ENCODE measurements around the gene DNAJC3. TPM values are rescaled to one million over a fixed set of nuclear protein-coding genes. Genes with fewer than 3 reads are reported as not detected.
"Not testable (repeated sequence)": the region's sequence is repeated elsewhere in the genome, so short reads cannot be mapped to it uniquely, and the experiment has no call there.

Gene DNAJC3
- total and polyA plus RNA-seq, 2 donors: 21.6 to 71.3 TPM

GRCh38 chr13:95784900-95785290 is 108.0 kb downstream of the DNAJC3 start:
- 76% methylated on average over 3 of the region's 3 CpGs for WGBS
- H3K27ac ChIP-seq (ENCODE audit: low read depth): no peak overlapping the region
- peaks cover 2% of the 10 kb centered on the region for H3K36me3 ChIP-seq (ENCODE audit: insufficient read depth)
- H3K4me3 ChIP-seq (ENCODE audit: low read depth, low read length): no peak overlapping the region
- H3K4me1 ChIP-seq (ENCODE audit: insufficient read depth): no peaks in the 10 kb centered on the region
- no peak for DNase-seq (ENCODE audit: extremely low spot score)

- DNase-seq (ENCODE audit: extremely low spot score): no peak
- Histone ChIP-seq H3K4me1 (ENCODE audit: insufficient read depth) (no peaks in the 10 kb centered on the region), H3K27ac (ENCODE audit: low read depth) (no peak overlapping the region), H3K36me3 (ENCODE audit: insufficient read depth) (peaks cover 5% of the 10 kb centered on the region), H3K4me3 (ENCODE audit: low read depth, low read length) (no peak overlapping the region)
- WGBS: 49% methylated on average over 1 of the region's 1 CpG
Observed at GRCh38 chr13:95787356-95788099, 110.6 kb downstream of the DNAJC3 start.

GRCh38 chr13:95788100-95788463 is 111.1 kb downstream of the DNAJC3 start:
- H3K4me1 ChIP-seq (ENCODE audit: insufficient read depth): no peaks in the 10 kb centered on the region
- H3K36me3 ChIP-seq (ENCODE audit: insufficient read depth): peaks cover 5% of the 10 kb centered on the region
- WGBS: 63% methylated on average over 2 of the region's 2 CpGs

GRCh38 chr13:95789315-95789714 is 112.4 kb downstream of the DNAJC3 start:
- H3K27ac ChIP-seq (ENCODE audit: low read depth); H3K36me3 ChIP-seq (ENCODE audit: insufficient read depth); H3K4me1 ChIP-seq (ENCODE audit: insufficient read depth); H3K4me3 ChIP-seq (ENCODE audit: low read depth, low read length); DNase-seq (ENCODE audit: extremely low spot score): not testable (repeated sequence)

More at GRCh38 chr13:95788100-95788463, 111.1 kb downstream of the DNAJC3 start:
- no peak for DNase-seq (ENCODE audit: extremely low spot score)
- Histone ChIP-seq H3K27ac (ENCODE audit: low read depth) (no peak overlapping the region), H3K4me3 (ENCODE audit: low read depth, low read length) (no peak overlapping the region)

- no peak for DNase-seq (ENCODE audit: extremely low spot score)
- no peak overlapping the region for H3K4me3 ChIP-seq (ENCODE audit: low read depth, low read length)
- H3K4me1 ChIP-seq (ENCODE audit: insufficient read depth): no peaks in the 10 kb centered on the region
- WGBS: 85% methylated on average over 7 of the region's 7 CpGs
- no peak overlapping the region for H3K27ac ChIP-seq (ENCODE audit: low read depth)
- H3K36me3 ChIP-seq (ENCODE audit: insufficient read depth): peaks cover 5% of the 10 kb centered on the region
Observed at GRCh38 chr13:95791084-95791722, 114.3 kb downstream of the DNAJC3 start.

- WGBS: 88% methylated on average over 3 of the region's 3 CpGs
- no peak overlapping the region for H3K27ac ChIP-seq (ENCODE audit: low read depth)
- DNase-seq (ENCODE audit: extremely low spot score): no peak
- no peaks in the 10 kb centered on the region for H3K4me1 ChIP-seq (ENCODE audit: insufficient read depth)
- H3K4me3 ChIP-seq (ENCODE audit: low read depth, low read length): no peak overlapping the region
- peaks cover 4% of the 10 kb centered on the region for H3K36me3 ChIP-seq (ENCODE audit: insufficient read depth)
Observed at GRCh38 chr13:95793018-95793555, 116.1 kb downstream of the DNAJC3 start.

GRCh38 chr13:95793781-95794180 is 116.8 kb downstream of the DNAJC3 start:
- Histone ChIP-seq H3K27ac (ENCODE audit: low read depth) (no peak overlapping the region), H3K36me3 (ENCODE audit: insufficient read depth) (peaks cover 3% of the 10 kb centered on the region), H3K4me3 (ENCODE audit: low read depth, low read length) (no peak overlapping the region), H3K4me1 (ENCODE audit: insufficient read depth) (no peaks in the 10 kb centered on the region)
- no peak for DNase-seq (ENCODE audit: extremely low spot score)
- 91% methylated on average over 3 of the region's 3 CpGs for WGBS

GRCh38 chr13:95797016-95797415 is 120.1 kb downstream of the DNAJC3 start:
- no peaks in the 10 kb centered on the region for H3K4me1 ChIP-seq (ENCODE audit: insufficient read depth)
- no peak overlapping the region for H3K27ac ChIP-seq (ENCODE audit: low read depth)
- H3K4me3 ChIP-seq (ENCODE audit: low read depth, low read length): no peak overlapping the region
- H3K36me3 ChIP-seq (ENCODE audit: insufficient read depth): no peaks in the 10 kb centered on the region
- WGBS: 79% methylated on average over 2 of the region's 2 CpGs
- DNase-seq (ENCODE audit: extremely low spot score): no peak

- no peak for DNase-seq (ENCODE audit: extremely low spot score)
- Histone ChIP-seq H3K4me3 (ENCODE audit: low read depth, low read length) (no peak overlapping the region), H3K4me1 (ENCODE audit: insufficient read depth) (no peaks in the 10 kb centered on the region), H3K36me3 (ENCODE audit: insufficient read depth) (no peaks in the 10 kb centered on the region), H3K27ac (ENCODE audit: low read depth) (no peak overlapping the region)
- WGBS: 49% methylated on average over 1 of the region's 1 CpG
Observed at GRCh38 chr13:95800436-95800835, 123.5 kb downstream of the DNAJC3 start.

- H3K4me1 ChIP-seq (ENCODE audit: insufficient read depth): no peaks in the 10 kb centered on the region
- H3K36me3 ChIP-seq (ENCODE audit: insufficient read depth): no peaks in the 10 kb centered on the region
- H3K27ac ChIP-seq (ENCODE audit: low read depth): no peak overlapping the region
- WGBS: 98% methylated on average over 4 of the region's 4 CpGs
- DNase-seq (ENCODE audit: extremely low spot score): no peak
- no peak overlapping the region for H3K4me3 ChIP-seq (ENCODE audit: low read depth, low read length)
Observed at GRCh38 chr13:95801825-95802224, 124.9 kb downstream of the DNAJC3 start.

GRCh38 chr13:95805921-95806320 is 129.0 kb downstream of the DNAJC3 start:
- no peak for DNase-seq (ENCODE audit: extremely low spot score)
- H3K36me3 ChIP-seq (ENCODE audit: insufficient read depth): no peaks in the 10 kb centered on the region
- H3K4me3 ChIP-seq (ENCODE audit: low read depth, low read length): no peak overlapping the region
- H3K4me1 ChIP-seq (ENCODE audit: insufficient read depth): no peaks in the 10 kb centered on the region
- no peak overlapping the region for H3K27ac ChIP-seq (ENCODE audit: low read depth)

GRCh38 chr13:95809429-95809828 is 132.5 kb downstream of the DNAJC3 start:
- H3K4me3 ChIP-seq (ENCODE audit: low read depth, low read length): no peak overlapping the region
- WGBS: 90% methylated on average over 5 of the region's 5 CpGs
- H3K27ac ChIP-seq (ENCODE audit: low read depth): no peak overlapping the region
- H3K36me3 ChIP-seq (ENCODE audit: insufficient read depth): no peaks in the 10 kb centered on the region
- no peaks in the 10 kb centered on the region for H3K4me1 ChIP-seq (ENCODE audit: insufficient read depth)
- DNase-seq (ENCODE audit: extremely low spot score): no peak

- Histone ChIP-seq H3K36me3 (ENCODE audit: insufficient read depth) (peaks cover 3% of the 10 kb centered on the region), H3K4me3 (ENCODE audit: low read depth, low read length) (no peak overlapping the region), H3K4me1 (ENCODE audit: insufficient read depth) (no peaks in the 10 kb centered on the region), H3K27ac (ENCODE audit: low read depth) (no peak overlapping the region)
- DNase-seq (ENCODE audit: extremely low spot score): no peak
- 94% methylated on average over 3 of the region's 3 CpGs for WGBS
Observed at GRCh38 chr13:95813139-95813538, 136.2 kb downstream of the DNAJC3 start.

GRCh38 chr13:95814495-95814894 is 137.6 kb downstream of the DNAJC3 start:
- Histone ChIP-seq H3K27ac (ENCODE audit: low read depth) (no peak overlapping the region), H3K4me1 (ENCODE audit: insufficient read depth) (no peaks in the 10 kb centered on the region), H3K36me3 (ENCODE audit: insufficient read depth) (peaks cover 3% of the 10 kb centered on the region), H3K4me3 (ENCODE audit: low read depth, low read length) (no peak overlapping the region)
- WGBS: 96% methylated on average over 1 of the region's 1 CpG
- no peak for DNase-seq (ENCODE audit: extremely low spot score)
